GM21825 (cell line): ENCODE measurements around the gene PPP2R3A.
"Not testable (repeated sequence)": the region's sequence is repeated elsewhere in the genome, so short reads cannot be mapped to it uniquely, and the experiment has no call there.

Experiments
- ATAC-seq: cut with Tn5 transposase; IDR thresholded peaks from one replicate; pipeline ENCODE4 v1.9.1; 2021; ENCODE audit warnings: mild to moderate bottlenecking, moderate library complexity; ENCODE audit not compliant: unreplicated experiment

PPP2R3A gene

DNA sequence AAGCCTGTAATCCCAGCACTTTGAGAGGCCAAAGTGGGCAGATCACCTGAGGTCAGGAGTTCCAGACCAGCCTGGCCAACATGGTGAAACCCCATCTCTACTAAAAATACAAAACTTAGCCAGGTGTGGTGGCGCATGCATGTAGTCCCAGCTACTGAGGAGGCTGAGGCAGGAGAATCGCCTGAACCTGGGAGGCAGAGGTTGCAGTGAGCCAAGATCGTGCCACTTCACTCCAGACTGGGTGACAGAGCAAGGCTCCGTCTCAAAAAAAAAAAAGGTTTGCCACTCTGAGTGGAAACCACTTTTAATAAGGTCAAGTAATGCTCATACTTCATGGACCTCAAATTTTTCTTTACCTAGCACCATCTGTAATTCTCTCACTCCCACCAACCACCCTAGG is 178.9 kb downstream of the PPP2R3A start:
- ATAC-seq = not testable (repeated sequence)

- ATAC-seq = no peak
These were observed 181.6 kb downstream of the PPP2R3A start for GRCh38 chr3:136146981-136147729.

- ATAC-seq = no peak
These were observed 184.1 kb downstream of the PPP2R3A start for GRCh38 chr3:136149667-136150066.

- ATAC-seq = no peak
These were observed 185.7 kb downstream of the PPP2R3A start for GRCh38 chr3:136151219-136151618.

DNA sequence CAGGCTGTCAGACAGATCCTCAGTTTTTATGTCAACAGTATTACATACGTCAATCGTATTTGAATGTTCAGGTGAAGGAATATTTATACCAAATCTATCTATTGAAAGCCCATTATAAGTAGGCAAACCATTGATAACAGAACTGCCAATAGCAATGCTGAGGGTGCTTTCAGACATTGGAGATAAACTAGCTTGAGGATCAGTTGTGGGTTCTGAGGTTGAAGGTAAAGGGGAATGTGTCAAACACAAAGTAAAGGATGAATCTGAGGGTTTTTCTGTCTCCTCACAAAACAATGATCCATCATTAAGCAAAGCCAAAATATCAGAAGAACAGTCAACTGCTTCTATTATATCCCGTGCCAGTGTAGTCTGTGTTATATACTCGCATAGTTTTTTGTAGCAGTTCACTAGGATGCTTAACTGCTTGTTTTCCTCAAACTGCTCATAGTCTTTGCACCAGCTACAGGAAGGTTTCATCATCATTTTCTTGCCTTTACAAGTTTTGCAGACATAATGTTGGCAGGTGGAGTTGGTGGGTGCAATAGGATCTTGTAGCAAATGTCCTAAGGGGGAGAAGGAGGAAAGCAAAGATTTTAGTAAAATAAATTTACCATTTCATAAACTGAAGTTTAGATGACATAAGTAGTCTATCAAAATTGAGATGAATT is 186.8 kb downstream of the PPP2R3A start:
- no peak for ATAC-seq

GRCh38 chr3:136152963-136153362 is 187.4 kb downstream of the PPP2R3A start:
- ATAC-seq = no peak

DNA sequence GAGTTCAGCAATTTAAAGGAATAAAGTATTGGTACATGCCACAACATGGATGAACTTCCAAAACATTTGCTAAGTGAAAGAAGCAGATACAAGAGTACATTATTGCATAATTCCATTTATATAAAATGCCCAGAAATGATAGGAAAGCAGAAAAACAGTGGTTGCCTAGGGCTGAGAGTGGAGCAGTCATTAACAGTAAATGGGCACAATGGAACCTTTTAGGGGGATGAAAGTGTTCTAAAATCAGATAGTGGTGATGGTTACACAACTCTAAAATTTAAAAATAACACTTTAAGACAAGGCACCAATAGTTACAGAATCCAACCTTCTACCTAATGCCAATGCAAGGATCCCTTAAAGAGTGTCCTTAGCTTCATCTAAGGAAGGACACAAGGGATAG is 196.0 kb downstream of the PPP2R3A start:
- no peak for ATAC-seq

DNA sequence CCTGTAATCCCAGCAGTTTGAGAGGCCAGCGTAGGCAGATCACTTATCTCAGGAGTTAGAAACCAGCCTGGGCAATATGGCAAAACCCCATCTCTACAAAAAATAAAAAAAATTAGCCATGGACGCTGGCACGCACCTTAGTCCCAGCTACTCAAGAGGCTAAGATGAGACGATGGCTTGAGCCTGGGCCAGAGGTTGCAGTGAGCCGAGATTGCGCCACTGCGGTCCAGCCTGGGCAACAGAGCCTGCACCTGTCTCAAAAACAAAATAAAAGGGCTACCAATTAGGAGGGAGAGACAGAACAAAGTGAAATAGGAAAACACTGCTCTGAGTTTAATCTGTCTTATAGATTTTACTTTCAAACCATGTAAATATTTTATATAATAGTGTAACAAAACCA is 196.8 kb downstream of the PPP2R3A start:
- no peak for ATAC-seq

DNA sequence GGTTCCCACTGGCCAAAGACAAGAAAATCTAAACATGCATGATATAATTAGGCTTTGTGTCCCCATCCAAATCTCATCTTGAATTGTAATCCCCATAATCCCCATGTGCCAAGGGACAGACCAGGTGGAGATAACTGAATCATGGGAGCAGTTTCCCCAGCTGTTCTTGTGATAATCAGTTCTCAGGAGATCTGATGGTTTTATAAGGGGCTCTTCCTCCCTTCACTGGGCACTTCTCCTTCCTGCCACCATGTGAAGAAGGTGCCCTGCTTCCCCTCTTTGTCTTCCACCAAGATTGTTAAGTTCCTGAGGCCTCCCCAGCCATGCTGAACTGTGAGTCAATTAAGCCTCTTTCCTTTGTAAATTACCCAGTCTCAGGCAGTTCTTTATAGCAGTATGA is 198.1 kb downstream of the PPP2R3A start:
- not testable (repeated sequence) for ATAC-seq

DNA sequence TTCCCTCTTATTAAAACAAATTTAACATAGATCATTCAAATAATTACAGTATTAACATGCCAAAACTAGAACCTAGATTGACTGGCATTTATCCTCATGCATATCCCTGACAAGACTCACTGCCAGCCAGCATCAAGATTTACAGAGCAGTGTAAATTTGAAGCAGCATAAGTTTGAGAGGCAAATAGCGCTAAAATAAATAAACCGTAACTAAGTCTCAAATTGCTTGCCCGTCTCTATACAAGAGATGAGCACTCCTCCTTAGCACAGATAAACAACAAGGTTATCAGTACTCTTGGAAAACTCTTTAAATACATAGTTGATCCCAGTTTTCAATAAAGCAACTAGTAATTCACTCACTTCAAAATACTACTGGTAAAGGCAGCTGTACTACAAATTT is 201.0 kb downstream of the PPP2R3A start:
- no peak for ATAC-seq

- not testable (repeated sequence) for ATAC-seq
These were observed 202.7 kb downstream of the PPP2R3A start for GRCh38 chr3:136168236-136168635.

DNA sequence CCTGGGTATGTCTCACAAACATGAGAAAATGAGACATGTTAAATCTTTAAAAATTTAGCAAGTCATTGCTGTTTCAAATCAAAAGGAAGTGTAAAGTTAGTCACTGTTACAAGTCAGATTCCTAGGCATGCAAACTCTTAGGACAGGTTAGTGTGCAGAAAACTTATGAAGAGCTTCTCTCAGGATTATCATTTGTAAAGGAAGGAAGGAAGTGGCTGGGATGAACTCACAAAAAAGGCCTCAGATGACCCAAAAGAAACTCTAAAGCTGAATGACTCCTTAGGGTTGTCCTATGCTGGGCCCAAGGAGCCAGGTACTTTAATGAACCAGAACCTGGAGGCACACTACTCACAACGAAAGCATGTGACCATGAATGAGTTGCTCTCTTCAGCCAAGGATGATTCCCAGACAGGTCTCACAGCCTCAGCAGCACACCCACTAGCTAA is 205.6 kb downstream of the PPP2R3A start:
- ATAC-seq = no peak

DNA sequence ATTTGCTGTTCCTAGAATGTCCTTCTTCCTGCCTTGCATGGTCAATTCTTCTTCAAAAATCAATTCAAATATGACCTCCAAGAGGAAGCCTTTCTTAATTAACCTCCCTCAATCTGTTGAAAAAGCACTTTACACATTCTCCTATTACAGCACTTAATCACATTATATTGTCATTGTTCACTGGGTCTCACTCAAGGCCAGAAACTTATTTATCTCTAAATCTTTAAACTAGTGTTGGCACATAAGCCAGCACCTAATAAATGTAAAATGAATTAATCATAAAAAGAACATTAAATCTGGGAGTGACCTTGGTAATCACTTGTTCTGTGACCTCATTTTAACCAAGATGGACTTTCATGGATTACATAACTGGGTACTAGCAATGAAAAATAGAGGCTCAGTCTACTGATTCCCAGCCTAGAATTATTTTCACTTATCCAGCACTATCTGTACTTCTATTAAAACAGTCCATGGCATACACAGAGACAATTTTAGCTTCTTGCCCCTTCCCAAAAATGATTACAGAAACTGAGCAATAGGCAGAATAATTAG is 208.5 kb downstream of the PPP2R3A start:
- no peak for ATAC-seq

DNA sequence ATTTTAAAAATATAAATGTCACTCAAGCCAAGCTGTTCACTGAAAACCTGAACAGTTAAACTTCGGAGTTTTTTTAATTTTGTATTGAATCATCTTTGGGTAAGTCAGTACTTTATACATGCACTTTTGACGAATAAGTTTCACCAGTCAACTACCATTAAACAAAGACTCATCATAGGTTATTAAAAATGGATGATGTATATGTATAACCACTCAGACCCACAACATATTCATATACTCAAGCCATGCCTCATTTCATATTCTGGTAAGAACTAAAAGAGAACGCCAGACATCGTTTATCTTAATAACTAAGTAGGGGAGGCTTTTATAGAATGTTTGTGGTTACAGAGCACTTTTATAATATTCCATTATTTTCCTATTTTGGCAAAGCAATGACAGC is 212.3 kb downstream of the PPP2R3A start:
- no peak for ATAC-seq

DNA sequence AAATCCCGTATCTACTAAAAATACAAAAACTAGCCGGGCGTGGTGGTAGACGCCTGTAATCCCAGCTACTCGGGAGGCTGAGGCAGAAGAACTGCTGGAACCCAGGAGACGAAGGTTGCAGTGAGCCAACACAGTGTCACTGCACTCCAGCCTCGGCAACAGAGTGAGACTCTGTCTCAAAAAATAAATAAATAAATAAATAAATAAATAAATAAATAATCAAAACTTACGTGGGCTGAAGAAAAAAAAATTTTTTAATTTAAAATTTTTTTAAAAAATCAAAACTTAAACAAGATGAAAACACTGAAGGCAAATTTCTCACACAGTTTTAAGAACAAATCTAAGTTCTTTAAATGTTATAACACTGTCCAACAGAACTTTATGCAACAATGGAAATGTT is 216.2 kb downstream of the PPP2R3A start:
- no peak for ATAC-seq

- ATAC-seq = no peak
These were observed 219.2 kb downstream of the PPP2R3A start for GRCh38 chr3:136184703-136185102.

DNA sequence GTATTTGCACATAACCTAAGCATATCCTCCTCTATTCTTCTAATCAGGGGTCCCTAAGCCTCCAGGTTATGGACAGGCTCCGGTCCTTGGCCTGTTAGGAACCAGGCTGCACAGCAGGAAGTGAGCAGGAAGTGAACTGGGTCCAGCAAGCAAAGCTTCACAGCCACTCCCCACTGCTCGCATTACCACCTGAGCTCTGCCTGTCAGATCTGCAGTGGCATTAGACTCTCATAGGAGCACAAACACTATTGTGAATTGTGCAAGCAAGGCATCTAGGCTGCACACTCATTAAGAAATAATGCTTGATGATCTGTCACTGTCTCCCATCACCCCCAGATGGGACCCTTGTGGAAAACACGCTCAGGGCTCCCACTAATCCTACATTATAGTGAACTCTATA is 220.8 kb downstream of the PPP2R3A start:
- ATAC-seq = no peak

DNA sequence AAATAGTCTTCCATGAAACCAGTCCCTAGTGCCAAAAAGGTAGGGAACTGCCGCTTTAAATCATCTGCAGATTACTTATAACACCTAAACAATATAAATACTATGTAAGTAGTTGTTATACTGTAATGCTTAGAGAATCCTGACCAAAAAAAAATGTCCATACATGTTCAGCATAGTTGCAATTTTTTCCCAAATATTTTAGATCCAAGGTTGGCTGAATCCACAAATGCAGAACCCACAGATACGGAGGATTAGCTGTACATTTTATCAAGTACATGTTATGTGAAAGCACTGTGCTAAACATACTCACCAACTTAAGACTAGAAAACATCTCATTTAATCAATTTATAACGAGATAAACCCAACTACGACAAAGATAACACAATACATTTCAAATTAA is 221.3 kb downstream of the PPP2R3A start:
- ATAC-seq = no peak

DNA sequence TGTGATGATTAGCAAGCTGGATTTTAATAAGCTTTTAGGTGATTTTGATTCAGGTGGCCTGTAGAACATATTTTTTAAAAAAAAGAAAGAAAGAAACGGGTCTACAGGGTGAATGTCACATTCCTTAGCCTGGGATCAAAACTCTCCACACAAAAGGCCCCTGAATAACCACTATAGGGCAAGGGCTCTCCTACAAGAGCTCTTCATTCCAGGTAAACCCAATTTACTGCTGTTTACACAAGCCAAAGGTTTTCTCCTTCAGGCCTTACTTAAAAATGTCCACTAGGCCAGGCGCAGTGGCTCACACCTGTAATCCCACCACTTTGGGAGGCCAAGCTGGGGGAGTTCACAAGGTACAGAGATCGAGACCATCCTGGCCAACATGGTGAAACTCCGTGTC is 222.3 kb downstream of the PPP2R3A start:
- ATAC-seq = no peak

GRCh38 chr3:136189043-136189442 is 223.5 kb downstream of the PPP2R3A start:
- ATAC-seq = no peak

- no peak for ATAC-seq
These were observed 224.5 kb downstream of the PPP2R3A start for GRCh38 chr3:136189859-136190617.
